H1 (cell line): ENCODE measurements around the gene MORC2.

ENCODE experiments used
- POLR2A ChIP-seq, 2 experiments: IDR thresholded peaks; 1 replicate in 1 of 2; 2 replicates in 1 of 2; pipeline ENCODE4 v1.6.1; 2011; ENCODE audit warnings: low read depth in 2 of 2, low read length in 2 of 2, mild to moderate bottlenecking in 2 of 2; ENCODE audit errors: control extremely low read depth in 1 of 2
- POLR2AphosphoS5 ChIP-seq: IDR thresholded peaks from 2 replicates; pipeline ENCODE4 v1.6.1; 2011; ENCODE audit warnings: low read depth, low read length
- TAF1 ChIP-seq: IDR thresholded peaks from 2 replicates; pipeline ENCODE4 v1.6.1; 2011; ENCODE audit warnings: mild to moderate bottlenecking, low read depth, low read length

- TF ChIP-seq POLR2A (IDR thresholded peaks at IDR 0.05; ENCODE audit: control extremely low read depth in 1 of 2, low read depth in 2 of 2, low read length in 2 of 2) (no peak), POLR2AphosphoS5 (no peak), TAF1 (no peak)
Measured at GRCh38 chr22:30879415-30879797, 89.2 kb downstream of the MORC2 start.
